Measurements from ENCODE around the gene TMEM106C.

TMEM106C gene

GRCh38 chr12:48015129-48015528 lies 51.7 kb downstream of the TMEM106C start:
- Histone ChIP-seq H3K79me2 (ENCODE audit: insufficient read depth, low read length) (no peaks in the 10 kb centered on the region), H3K4me2 (ENCODE audit: low read depth, low read length, poor library complexity, severe bottlenecking) (no peak overlapping the region), H3K4me3 (ENCODE audit: low read length, poor library complexity, severe bottlenecking) (no peak overlapping the region), H3K36me3 (ENCODE audit: insufficient read depth, low read length) (no peaks in the 10 kb centered on the region), H2AFZ (ENCODE audit: low read length) (no peak overlapping the region), H3K27me3 (ENCODE audit: insufficient read depth, low read length, poor library complexity, severe bottlenecking) (no peaks in the 10 kb centered on the region), H3K9me3 (ENCODE audit: insufficient read depth, low read depth, low read length) (no peaks in the 10 kb centered on the region), H4K20me1 (ENCODE audit: insufficient read depth, low read length, poor library complexity, severe bottlenecking) (no peaks in the 10 kb centered on the region), H3K9ac (ENCODE audit: low read depth, low read length, poor library complexity, severe bottlenecking) (no peak overlapping the region), H3K9me2 (replicated peaks; ENCODE audit: low read depth, low read length) (no peaks in the 10 kb centered on the region), H3K4me1 (ENCODE audit: insufficient read depth, low read length, poor library complexity, severe bottlenecking) (no peaks in the 10 kb centered on the region), H3F3A (ENCODE audit: low read depth) (no peaks in the 10 kb centered on the region)
- no peak for TF ChIP-seq EZH2phosphoT487 (IDR thresholded peaks at IDR 0.05; ENCODE audit: borderline replicate concordance)
- no peak for TF ChIP-seq CTCF (conservative IDR thresholded peaks at IDR 0.05; ENCODE audit: low read length)

GRCh38 chr12:48015954-48016353 lies 52.6 kb downstream of the TMEM106C start:
- no peaks in the 10 kb centered on the region for H3F3A ChIP-seq (ENCODE audit: low read depth)
- no peaks in the 10 kb centered on the region for H3K9me3 ChIP-seq (ENCODE audit: insufficient read depth, low read depth, low read length)
- H3K4me2 ChIP-seq (ENCODE audit: low read depth, low read length, poor library complexity, severe bottlenecking), result no peak overlapping the region
- H3K4me1 ChIP-seq (ENCODE audit: insufficient read depth, low read length, poor library complexity, severe bottlenecking), result no peaks in the 10 kb centered on the region
- no peaks in the 10 kb centered on the region for H3K27me3 ChIP-seq (ENCODE audit: insufficient read depth, low read length, poor library complexity, severe bottlenecking)
- H2AFZ ChIP-seq (ENCODE audit: low read length), result no peak overlapping the region
- no peak overlapping the region for H3K9ac ChIP-seq (ENCODE audit: low read depth, low read length, poor library complexity, severe bottlenecking)
- H4K20me1 ChIP-seq (ENCODE audit: insufficient read depth, low read length, poor library complexity, severe bottlenecking), result no peaks in the 10 kb centered on the region
- no peaks in the 10 kb centered on the region for H3K9me2 ChIP-seq (replicated peaks; ENCODE audit: low read depth, low read length)
- H3K79me2 ChIP-seq (ENCODE audit: insufficient read depth, low read length), result no peaks in the 10 kb centered on the region
- no peak overlapping the region for H3K4me3 ChIP-seq (ENCODE audit: low read length, poor library complexity, severe bottlenecking)
- TF ChIP-seq CTCF (conservative IDR thresholded peaks at IDR 0.05; ENCODE audit: low read length) (no peak), EZH2phosphoT487 (IDR thresholded peaks at IDR 0.05; ENCODE audit: borderline replicate concordance) (no peak)
- H3K36me3 ChIP-seq (ENCODE audit: insufficient read depth, low read length), result no peaks in the 10 kb centered on the region

- no peaks in the 10 kb centered on the region for H3F3A ChIP-seq (ENCODE audit: low read depth)
- no peaks in the 10 kb centered on the region for H4K20me1 ChIP-seq (ENCODE audit: insufficient read depth, low read length, poor library complexity, severe bottlenecking)
- no peaks in the 10 kb centered on the region for H3K9me3 ChIP-seq (ENCODE audit: insufficient read depth, low read depth, low read length)
- H3K4me2 ChIP-seq (ENCODE audit: low read depth, low read length, poor library complexity, severe bottlenecking), result no peak overlapping the region
- H3K4me3 ChIP-seq (ENCODE audit: low read length, poor library complexity, severe bottlenecking), result no peak overlapping the region
- H3K27me3 ChIP-seq (ENCODE audit: insufficient read depth, low read length, poor library complexity, severe bottlenecking), result no peaks in the 10 kb centered on the region
- no peaks in the 10 kb centered on the region for H3K79me2 ChIP-seq (ENCODE audit: insufficient read depth, low read length)
- H2AFZ ChIP-seq (ENCODE audit: low read length), result no peak overlapping the region
- TF ChIP-seq EZH2phosphoT487 (IDR thresholded peaks at IDR 0.05; ENCODE audit: borderline replicate concordance), result no peak
- no peak for TF ChIP-seq CTCF (conservative IDR thresholded peaks at IDR 0.05; ENCODE audit: low read length)
- H3K4me1 ChIP-seq (ENCODE audit: insufficient read depth, low read length, poor library complexity, severe bottlenecking), result no peaks in the 10 kb centered on the region
- H3K9ac ChIP-seq (ENCODE audit: low read depth, low read length, poor library complexity, severe bottlenecking), result no peak overlapping the region
- H3K36me3 ChIP-seq (ENCODE audit: insufficient read depth, low read length), result no peaks in the 10 kb centered on the region
- H3K9me2 ChIP-seq (replicated peaks; ENCODE audit: low read depth, low read length), result no peaks in the 10 kb centered on the region
These were observed 53.1 kb downstream of the TMEM106C start for GRCh38 chr12:48016373-48017020.
